Lung microvascular endothelial cell (primary cell): ENCODE data around the gene ACTL6B. TPM values are rescaled to one million over a fixed set of nuclear protein-coding genes. Genes with fewer than 3 reads are reported as not detected.

Experiments used
- DNase-seq, 2 donors: peaks; one replicate each; pipeline versions ENCODE4 v3.0.0 to v3.0.0-alpha.2; 2010; ENCODE audit warnings: low read depth in 2 of 2
- total RNA-seq: library from RNA; depleted of rRNA; stranded (reverse); fragments of >200 nt; gene quantifications from 2 replicates; pipeline ENCODE4 v1.2.1, GENCODE V29; 2014

The ACTL6B gene
- total RNA-seq, 1 donor from 2014 or later = not detected

GRCh38 chr7:100600730-100601038 lies 55.6 kb downstream of the ACTL6B start:
- DNase-seq = no peak

DNA sequence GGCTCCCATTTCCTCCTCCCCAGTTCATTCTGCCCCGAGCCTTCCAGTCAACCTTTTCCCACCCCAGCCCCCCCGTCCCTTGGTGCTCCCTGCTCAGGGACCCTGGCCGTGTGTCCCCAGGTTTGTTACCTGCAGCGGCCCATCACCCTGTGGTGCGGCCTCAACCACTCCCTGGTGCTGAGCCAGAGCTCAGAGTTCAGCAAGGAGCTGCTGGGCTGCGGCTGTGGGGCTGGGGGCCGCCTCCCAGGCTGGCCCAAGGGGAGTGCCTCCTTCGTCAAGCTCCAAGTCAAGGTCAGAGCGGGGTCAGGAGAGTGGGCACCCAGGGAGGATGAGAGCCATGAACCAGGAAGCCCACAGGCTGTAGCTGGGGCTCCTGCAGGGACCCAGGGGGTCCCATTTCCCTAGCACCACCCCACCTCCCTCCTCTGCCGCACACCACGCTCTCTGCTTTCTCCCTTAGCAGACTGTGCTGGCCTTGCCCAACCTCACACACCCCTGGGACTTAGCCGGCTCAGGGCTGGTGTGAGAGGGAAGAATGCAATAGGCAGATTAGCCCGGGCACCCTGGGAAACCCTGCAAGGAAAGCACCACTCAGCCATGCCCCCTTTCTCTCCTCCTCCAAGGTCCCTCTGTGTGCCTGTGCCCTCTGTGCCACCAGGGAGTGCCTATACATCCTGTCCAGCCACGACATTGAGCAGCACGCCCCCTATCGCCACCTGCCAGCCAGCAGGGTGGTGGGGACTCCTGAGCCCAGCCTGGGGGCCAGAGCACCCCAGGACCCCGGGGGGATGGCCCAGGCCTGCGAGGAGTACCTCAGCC lies 56.1 kb downstream of the ACTL6B start:
- DNase-seq = no peak

DNA sequence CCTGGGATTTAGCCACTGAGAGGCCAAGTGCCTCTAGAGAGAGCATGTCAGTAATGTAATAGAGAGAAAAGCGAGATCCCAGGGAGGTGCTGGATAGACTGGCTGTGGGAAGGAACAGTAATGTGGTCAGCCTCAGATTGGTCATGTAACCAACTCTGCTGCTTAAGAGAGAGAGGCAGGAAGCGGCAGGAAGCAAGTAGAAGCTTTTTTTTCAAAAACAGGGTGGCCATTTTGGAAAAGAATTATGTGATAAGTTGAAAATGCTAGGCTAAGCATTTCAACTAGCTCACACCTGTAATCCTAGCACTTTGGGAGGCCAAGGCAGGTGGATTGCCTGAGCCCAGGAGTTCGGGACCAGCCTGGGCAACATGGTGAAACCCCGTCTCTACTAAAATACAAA lies 57.8 kb downstream of the ACTL6B start:
- no peak for DNase-seq

GRCh38 chr7:100595188-100595587 lies 61.1 kb downstream of the ACTL6B start:
- no peak for DNase-seq

Other genes with a start within 250 kb of the ACTL6B start
- gene ZCWPW1, start 227.7 kb downstream of the ACTL6B start, total RNA-seq = 0.44 and 0.79 TPM in 2 replicates
- 25.1 and 40.5 TPM in 2 replicates for gene MEPCE, start 226.6 kb downstream of the ACTL6B start, total RNA-seq
- 8.1 and 11.3 TPM in 2 replicates for gene PPP1R35, start 220.0 kb downstream of the ACTL6B start, total RNA-seq
- 0.40 and 0.44 TPM in 2 replicates for gene SPACDR, start 192.2 kb downstream of the ACTL6B start, total RNA-seq
- gene TSC22D4, start 177.2 kb downstream of the ACTL6B start, total RNA-seq = 21.6 and 25.8 TPM in 2 replicates
- gene NYAP1, start 172.5 kb downstream of the ACTL6B start, total RNA-seq = 2.0 and 6.3 TPM in 2 replicates
- gene AGFG2, start 117.2 kb downstream of the ACTL6B start, total RNA-seq = 25.5 and 74.2 TPM in 2 replicates
- not detected in 2 replicates for gene SAP25, start 82.5 kb downstream of the ACTL6B start, total RNA-seq
- gene LRCH4, start 70.3 kb downstream of the ACTL6B start, total RNA-seq = 5.8 and 6.3 TPM in 2 replicates
- gene FBXO24, start 70.1 kb downstream of the ACTL6B start, total RNA-seq = under 0.01 and 0.20 TPM in 2 replicates
- 0.22 TPM in 1 of 2 replicates, not detected in the other for gene PCOLCE, start 54.1 kb downstream of the ACTL6B start, total RNA-seq
- 5.2 and 5.4 TPM in 2 replicates for gene MOSPD3, start 43.9 kb downstream of the ACTL6B start, total RNA-seq
- under 0.01 TPM in 2 replicates for gene TFR2, start 14.9 kb downstream of the ACTL6B start, total RNA-seq
- 72.1 and 76.4 TPM in 2 replicates for gene GNB2, start 17.3 kb upstream of the ACTL6B start, total RNA-seq
- 8.1 and 14.9 TPM in 2 replicates for gene GIGYF1, start 37.8 kb upstream of the ACTL6B start, total RNA-seq
- 28.1 and 33.3 TPM in 2 replicates for gene POP7, start 49.7 kb upstream of the ACTL6B start, total RNA-seq
- not detected in 2 replicates for gene EPO, start 64.0 kb upstream of the ACTL6B start, total RNA-seq
- gene ZAN, start 77.1 kb upstream of the ACTL6B start, total RNA-seq = not detected in 2 replicates
- 250 and 393 TPM in 2 replicates for gene EPHB4, start 171.1 kb upstream of the ACTL6B start, total RNA-seq
- 34.0 and 39.3 TPM in 2 replicates for gene SLC12A9, start 196.3 kb upstream of the ACTL6B start, total RNA-seq
- gene TRIP6, start 210.9 kb upstream of the ACTL6B start, total RNA-seq = 36.4 and 41.3 TPM in 2 replicates
- 29.9 and 34.9 TPM in 2 replicates for gene SRRT, start 218.7 kb upstream of the ACTL6B start, total RNA-seq
- 1.5 and 2.2 TPM in 2 replicates for gene UFSP1, start 233.3 kb upstream of the ACTL6B start, total RNA-seq
- gene ACHE, start 239.4 kb upstream of the ACTL6B start, total RNA-seq = 1.7 and 3.4 TPM in 2 replicates